GM12878 (cell line): ENCODE measurements around the gene HVCN1. TPM values are rescaled to one million over a fixed set of nuclear protein-coding genes. Genes with fewer than 3 reads are reported as not detected.
A peak's percentile ranks its signal among the peaks of the same experiment; 100 is the strongest.

ENCODE experiments used
- ATAC-seq: fragments of 200-7000 bp; cut with Tn5 transposase; 3 replicates; pipeline ENCODE4 v1.9.1; 2020; ENCODE audit warnings: mild to moderate bottlenecking, moderate library complexity
- BruUV-seq: library from RNA; stranded (reverse); fragments of 400-500 nt; replicated peaks from 2 replicates; lab custom pipeline; 2021; lab: Mats Ljungman, UMichigan
- CTCF ChIA-PET: fragments of 300-600 bp; sonication (Branson Sonifier 250); formaldehyde crosslinking; extraction: SDS; loops from one replicate; lab custom pipeline; 2021; ENCODE audit warnings: inconsistent platforms; lab: Yijun Ruan, JAX
- POLR2A ChIA-PET: fragments of 350-600 bp; formaldehyde crosslinking; extraction: SDS; loops from one replicate; lab custom pipeline; 2021; ENCODE audit warnings: inconsistent platforms; lab: Charles Lee
- RAD21 ChIA-PET: fragments of 300-600 bp; sonication (Branson Sonifier 250); formaldehyde crosslinking; loops from one replicate; lab custom pipeline; 2023; ENCODE audit warnings: antibody characterized with exemption; ENCODE audit not compliant: unreplicated experiment; lab: Charles Lee
- SMC1A ChIA-PET: fragments of 300-600 bp; sonication (Branson Sonifier 250); formaldehyde crosslinking; loops from one replicate; lab custom pipeline; 2023; ENCODE audit not compliant: unreplicated experiment, uncharacterized antibody; lab: Charles Lee
- DNase-seq: peaks from one replicate; pipeline ENCODE4 v3.0.0-alpha.2; 2011; ENCODE audit warnings: low read depth, low spot score
- FAIRE-seq: peaks from 3 replicates; lab custom pipeline; 2011; peaks lifted over from hg19 to GRCh38; lab: Jason Lieb, UNC
- H2AFZ ChIP-seq: 2 replicates; pipeline ENCODE4 v1.6.0; 2011; ENCODE audit warnings: low read depth, low read length, control low read depth; ENCODE audit not compliant: control insufficient read depth
- H3K27ac ChIP-seq: 2 replicates; pipeline ENCODE4 v1.5.1; 2011; ENCODE audit warnings: control low read depth; ENCODE audit not compliant: control insufficient read depth, insufficient read depth
- H3K27me3 ChIP-seq, 2 experiments: replicated peaks in 1 of 2; 2 replicates each; pipeline versions ENCODE4 v1.6.0 to v1.6.1; 2011; ENCODE audit warnings: low read length in 1 of 2; ENCODE audit not compliant: control insufficient read depth in 2 of 2, insufficient read depth in 2 of 2
- H3K36me3 ChIP-seq, 2 experiments: 2 replicates each; pipeline ENCODE4 v1.5.1; 2011; ENCODE audit warnings: low read length in 1 of 2; ENCODE audit not compliant: control insufficient read depth in 2 of 2, insufficient read depth in 2 of 2
- H3K4me1 ChIP-seq: 2 replicates; pipeline ENCODE4 v1.6.1; 2011; ENCODE audit warnings: mild to moderate bottlenecking, low read length, moderate library complexity, mixed read lengths; ENCODE audit not compliant: control insufficient read depth, insufficient read depth
- H3K4me2 ChIP-seq: 2 replicates; pipeline ENCODE4 v1.6.0; 2011; ENCODE audit warnings: control low read depth; ENCODE audit not compliant: control insufficient read depth, insufficient read depth
- H3K4me3 ChIP-seq: fragments of 200-600 bp; sonication (generic); 2 replicates; pipeline ENCODE4 v1.5.1; 2016
- H3K79me2 ChIP-seq: 2 replicates; pipeline ENCODE4 v1.6.0; 2011; ENCODE audit warnings: low read length; ENCODE audit not compliant: control insufficient read depth, insufficient read depth
- H3K9ac ChIP-seq: 2 replicates; pipeline ENCODE4 v1.8.0; 2011; ENCODE audit warnings: low read length, control low read depth, mixed read lengths; ENCODE audit not compliant: control insufficient read depth, insufficient read depth
- H3K9me3 ChIP-seq: replicated peaks from 3 replicates; pipeline ENCODE4 v1.5.1; 2011; ENCODE audit warnings: mild to moderate bottlenecking, low read length; ENCODE audit not compliant: control insufficient read depth, insufficient read depth
- H4K20me1 ChIP-seq: 2 replicates; pipeline ENCODE4 v1.6.0; 2011; ENCODE audit not compliant: control insufficient read depth, insufficient read depth
- ATF7 ChIP-seq: fragments of 450-650 bp; IDR thresholded peaks from 2 replicates; pipeline ENCODE4 v1.6.1; 2016; ENCODE audit warnings: low read depth, mild to moderate bottlenecking
- BCL3 ChIP-seq: IDR thresholded peaks from 2 replicates; pipeline ENCODE4 v1.6.1; 2011; ENCODE audit warnings: borderline replicate concordance, low read depth, mild to moderate bottlenecking, moderate library complexity, low read length; ENCODE audit not compliant: insufficient read depth, poor library complexity, severe bottlenecking
- CHD4 ChIP-seq: fragments of 200-600 bp; sonication (generic); IDR thresholded peaks from 2 replicates; pipeline ENCODE4 v1.6.1; 2016; ENCODE audit warnings: mild to moderate bottlenecking
- CTCF ChIP-seq, 3 experiments: IDR thresholded peaks in 2 of 3; conservative IDR thresholded peaks in 1 of 3; 2 replicates each; pipeline ENCODE4 v1.5.1; 2011; ENCODE audit warnings: low read depth in 3 of 3, low read length in 3 of 3, mild to moderate bottlenecking in 3 of 3, control low read depth in 2 of 3, moderate library complexity in 2 of 3, inconsistent platforms in 1 of 3, mixed read lengths in 1 of 3; ENCODE audit not compliant: control insufficient read depth in 2 of 3, insufficient read depth in 1 of 3; ENCODE audit errors: extremely low read depth in 1 of 3
- ETV6 ChIP-seq, 2 experiments: fragments of 450-650 bp in 1 of 2; IDR thresholded peaks in 1 of 2; conservative IDR thresholded peaks in 1 of 2; 2 replicates each; pipeline ENCODE4 v1.6.1; 2014; ENCODE audit warnings: antibody characterized with exemption in 1 of 2, borderline replicate concordance in 1 of 2, low read depth in 1 of 2, mild to moderate bottlenecking in 1 of 2, moderate library complexity in 1 of 2
- TBL1XR1 ChIP-seq: IDR thresholded peaks from 2 replicates; pipeline ENCODE4 v1.6.1; 2012; ENCODE audit warnings: low read depth, low read length, improper control_type of control experiment
- ZNF217 ChIP-seq: fragments of 450-650 bp; IDR thresholded peaks from 2 replicates; pipeline ENCODE4 v1.6.1; 2017; ENCODE audit warnings: antibody characterized with exemption, mild to moderate bottlenecking
- ZNF592 ChIP-seq: fragments of 450-650 bp; IDR thresholded peaks from 2 replicates; pipeline ENCODE4 v1.6.1; 2017; ENCODE audit warnings: mild to moderate bottlenecking, moderate library complexity
- ZSCAN29 ChIP-seq: fragments of 450-650 bp; IDR thresholded peaks from 2 replicates; pipeline ENCODE4 v1.6.1; 2017; ENCODE audit warnings: mild to moderate bottlenecking, moderate library complexity
- WGBS: methylation state at CpG from one replicate; pipeline ENCODE4 v1.1.6; 2016; ENCODE audit warnings: low lambda C conversion rate; ENCODE audit not compliant: insufficient replicate concordance, insufficient coverage; ENCODE audit errors: missing lambda C conversion rate; 5-methylcytosine and 5-hydroxymethylcytosine counted together
- in situ Hi-C: fragments of 300-500 bp; cut with MboI; formaldehyde crosslinking; loops from 9 replicates; pipeline ENCODE4 v1.14.3; 2018; ENCODE audit warnings: mixed read lengths
- intact Hi-C: fragments of 100-400 bp; cut with micrococcal nuclease; formaldehyde crosslinking; loops from one replicate; pipeline ENCODE4 v1.14.2; 2022; ENCODE audit not compliant: unreplicated experiment
- polyA plus RNA-seq, 11 experiments: library from polyadenylated mRNA; depleted of rRNA in 4 of 11; unstranded in 6 of 11; stranded (reverse) in 5 of 11; fragments of >200 nt; fragmentation: Nextera tagmentation in 4 of 11; fragmentation: Illumina TruSeq in 1 of 11; extraction: Ambion mirVana in 4 of 11; extraction: Trizol in 1 of 11; gene quantifications; 1 replicate in 1 of 11; 2 replicates in 10 of 11; pipeline versions ENCODE4 v1.2.1 to v1.2.3, GENCODE V29; 2011 to 2016; ENCODE audit warnings: inconsistent platforms in 2 of 11, missing spikeins in 2 of 11, low read depth in 1 of 11
- total RNA-seq, 4 experiments: library from RNA; depleted of rRNA in 3 of 4; stranded (reverse); fragments of >200 nt in 3 of 4; fragmentation: Illumina TruSeq in 1 of 4; extraction: Trizol in 1 of 4; gene quantifications; 2 replicates each; pipeline versions ENCODE4 v1.2.1 to v1.2.3, GENCODE V29; 2013 to 2021

HVCN1 gene
- total and polyA plus RNA-seq, 10 of the 15 experiments (the other 5 are each of a cell fraction or from before 2014, with no cell fraction given): 27.8 to 181 (median 103) TPM

GRCh38 chr12:110606253-110606611 is 82.7 kb downstream of the HVCN1 start:
- no peaks in the 10 kb centered on the region for H3K36me3 ChIP-seq
- ChIA-PET CTCF (interaction anchor here (0.6 to 17.0 kb wide), 15 partner anchors 9 to 282 kb away, joined by 3 to 462 read pairs (median 6); partner anchors contain the start of genes ARPC3, FAM216A, GPN3 and RAD9B), RAD21 (interaction anchor here (0.7 to 7.7 kb wide), 26 partner anchors 7 to 504 kb away, joined by 3 to 92 read pairs (median 4); partner anchors contain the start of genes ARPC3, FAM216A, GPN3 and RAD9B), POLR2A (interaction anchor here (0.6 to 1.9 kb wide), 16 partner anchors 8 to 839 kb away, joined by 3 to 12 read pairs (median 5); partner anchors contain the start of genes GPN3 and TCTN1), SMC1A (interaction anchor here (0.7 to 19.2 kb wide), 23 partner anchors 9 to 216 kb away, joined by 3 to 492 read pairs (median 4); partner anchors contain the start of genes ARPC3, FAM216A, GPN3 and RAD9B)
- H3K4me3 ChIP-seq: peak overlapping the region; percentile 63
- H3K27ac ChIP-seq: peak overlapping the region; percentile 86
- FAIRE-seq: no peak
- peak overlapping the region; percentile 72 for H3K9ac ChIP-seq
- ATAC-seq: peak; percentile 57
- peak overlapping the region; percentile 52; the same call in 1 of the 2 replicates for H2AFZ ChIP-seq
- no peaks in the 10 kb centered on the region for H4K20me1 ChIP-seq
- H3K4me2 ChIP-seq: peak overlapping the region; percentile 80
- H3K79me2 ChIP-seq: no peaks in the 10 kb centered on the region
- H3K9me3 ChIP-seq: no peaks in the 10 kb centered on the region
- in situ Hi-C loops: no loop called here
- 2% methylated on average over 8 of the region's 8 CpGs for WGBS
- intact Hi-C loops: no loop called here
- peaks cover 20% of the 10 kb centered on the region for H3K4me1 ChIP-seq
- no peak for DNase-seq
- H3K27me3 ChIP-seq: no peaks in the 10 kb centered on the region
- no TSS peak for BruUV-seq
- TF ChIP-seq ATF7: no peak
- TF ChIP-seq TBL1XR1: no peak
- TF ChIP-seq ETV6 (conservative IDR thresholded peaks at IDR 0.05 in 1 of 2, IDR thresholded peaks at IDR 0.05 in 1 of 2; ENCODE audit: borderline replicate concordance in 1 of 2, low read depth in 1 of 2): no peak
- no peak for TF ChIP-seq ZNF217
- TF ChIP-seq CHD4: 0 out of 2 replicates have a peak, but pooled peaks have one; percentile 42
- TF ChIP-seq ZNF592: no peak
- no peak for TF ChIP-seq CTCF (IDR thresholded peaks at IDR 0.05 in 2 of 3, conservative IDR thresholded peaks at IDR 0.05 in 1 of 3; ENCODE audit: control insufficient read depth in 2 of 3, extremely low read depth in 1 of 3, insufficient read depth in 1 of 3, low read depth in 3 of 3, low read length in 3 of 3)
- no peak for TF ChIP-seq BCL3
- no peak for TF ChIP-seq ZSCAN29
